T-cell (primary cell): Measurements from ENCODE around the gene PROK2. TPM values are rescaled to one million over a fixed set of nuclear protein-coding genes. Genes with fewer than 3 reads are reported as not detected.

Source experiments
- ATAC-seq, 4 experiments: fragments of 200-7000 bp in 3 of 4; fragments of 150-1000 bp in 1 of 4; cut with Tn5 transposase; replicated peaks in 1 of 4; 1 replicate in 3 of 4; 2 replicates in 1 of 4; pipeline ENCODE4 v1.10.0; 2021; ENCODE audit warnings: moderate library complexity in 3 of 4, mild to moderate bottlenecking in 2 of 4, moderate number of reproducible peaks in 1 of 4
- CTCF ChIA-PET, 2 donors: fragments of 300-600 bp; sonication (Branson Sonifier 250); formaldehyde crosslinking; loops; one replicate each; lab custom pipeline; 2022; ENCODE audit warnings: antibody characterized with exemption in 2 of 2; lab: Charles Lee
- POLR2A ChIA-PET, 2 donors: fragments of 300-600 bp; sonication (Branson Sonifier 250); formaldehyde crosslinking; loops; one replicate each; lab custom pipeline; 2022; ENCODE audit warnings: antibody characterized with exemption in 2 of 2; lab: Charles Lee
- DNase-seq, 35 experiments: peaks; one replicate each; pipeline versions ENCODE4 v3.0.0 to v3.0.0-alpha.2; 2013 to 2023
- H3K27ac ChIP-seq: one replicate; pipeline ENCODE4 v1.5.1; 2013; ENCODE audit warnings: low read length
- H3K27me3 ChIP-seq, 2 experiments: replicated peaks in 1 of 2; 1 replicate in 1 of 2; 2 replicates in 1 of 2; pipeline versions ENCODE4 v1.6.1 to v1.7.0; 2013; ENCODE audit warnings: low read length in 1 of 2, mixed read lengths in 1 of 2; ENCODE audit not compliant: control insufficient read depth in 2 of 2, insufficient read depth in 2 of 2; ENCODE audit errors: extremely low read depth in 1 of 2
- H3K36me3 ChIP-seq, 2 donors: 1 replicate in 1 of 2; 2 replicates in 1 of 2; pipeline versions ENCODE4 v1.6.1 to v1.7.0; 2013; ENCODE audit warnings: low read length in 1 of 2; ENCODE audit not compliant: control insufficient read depth in 2 of 2, insufficient read depth in 1 of 2; ENCODE audit errors: extremely low read depth in 1 of 2
- H3K4me1 ChIP-seq, 2 experiments: 1 replicate in 1 of 2; 2 replicates in 1 of 2; pipeline versions ENCODE4 v1.6.1 to v1.7.0; 2013; ENCODE audit warnings: low read length in 2 of 2, mixed read lengths in 1 of 2; ENCODE audit not compliant: insufficient read depth in 2 of 2, control insufficient read depth in 1 of 2; ENCODE audit errors: extremely low read depth in 1 of 2
- H3K4me3 ChIP-seq, 2 donors: 1 replicate in 1 of 2; 2 replicates in 1 of 2; pipeline versions ENCODE4 v1.5.1 to v1.7.0; 2013; ENCODE audit warnings: mild to moderate bottlenecking in 2 of 2, low read length in 1 of 2, moderate library complexity in 1 of 2; ENCODE audit not compliant: control insufficient read depth in 1 of 2; ENCODE audit errors: extremely low read depth in 1 of 2
- H3K9me3 ChIP-seq: 2 replicates; pipeline ENCODE4 v1.7.0; 2013
- H3K27ac Mint-ChIP-seq, 2 donors: one replicate each; pipeline ENCODE4 v1.8.0; 2020 to 2021; ENCODE audit warnings: mild to moderate bottlenecking in 2 of 2, mixed read lengths in 2 of 2
- H3K27me3 Mint-ChIP-seq, 2 donors: one replicate each; pipeline ENCODE4 v1.8.0; 2021 to 2022; ENCODE audit warnings: mixed read lengths in 2 of 2
- H3K36me3 Mint-ChIP-seq: one replicate; pipeline ENCODE4 v1.8.0; 2021; ENCODE audit warnings: mixed read lengths
- H3K4me1 Mint-ChIP-seq, 3 donors: one replicate each; pipeline ENCODE4 v1.8.0; 2020 to 2022; ENCODE audit warnings: mixed read lengths in 3 of 3, mild to moderate bottlenecking in 1 of 3
- H3K4me3 Mint-ChIP-seq, 3 donors: one replicate each; pipeline ENCODE4 v1.8.0; 2020 to 2022; ENCODE audit warnings: mild to moderate bottlenecking in 3 of 3, mixed read lengths in 3 of 3, moderate library complexity in 3 of 3
- H3K9me3 Mint-ChIP-seq, 3 donors: one replicate each; pipeline ENCODE4 v1.8.0; 2020 to 2022; ENCODE audit warnings: mixed read lengths in 3 of 3
- WGBS: methylation state at CpG from one replicate; pipeline ENCODE4 v1.1.5; 2013; ENCODE audit warnings: missing lambda C conversion rate; ENCODE audit not compliant: insufficient coverage; 5-methylcytosine and 5-hydroxymethylcytosine counted together
- total RNA-seq, 35 experiments: library from RNA in 6 of 35; stranded (reverse) in 6 of 35; fragments of 120-200 nt in 1 of 35; gene quantifications; one replicate each; pipeline versions ENCODE4 v1.2.1 to v1.2.4 and lab custom pipeline; 2013 to 2026

The PROK2 gene
- total RNA-seq, 5 donors from 2014 or later (not counting 1 experiment from before 2014, with no cell fraction given) = 0.42 to 1.9 (median 0.63) TPM

DNA sequence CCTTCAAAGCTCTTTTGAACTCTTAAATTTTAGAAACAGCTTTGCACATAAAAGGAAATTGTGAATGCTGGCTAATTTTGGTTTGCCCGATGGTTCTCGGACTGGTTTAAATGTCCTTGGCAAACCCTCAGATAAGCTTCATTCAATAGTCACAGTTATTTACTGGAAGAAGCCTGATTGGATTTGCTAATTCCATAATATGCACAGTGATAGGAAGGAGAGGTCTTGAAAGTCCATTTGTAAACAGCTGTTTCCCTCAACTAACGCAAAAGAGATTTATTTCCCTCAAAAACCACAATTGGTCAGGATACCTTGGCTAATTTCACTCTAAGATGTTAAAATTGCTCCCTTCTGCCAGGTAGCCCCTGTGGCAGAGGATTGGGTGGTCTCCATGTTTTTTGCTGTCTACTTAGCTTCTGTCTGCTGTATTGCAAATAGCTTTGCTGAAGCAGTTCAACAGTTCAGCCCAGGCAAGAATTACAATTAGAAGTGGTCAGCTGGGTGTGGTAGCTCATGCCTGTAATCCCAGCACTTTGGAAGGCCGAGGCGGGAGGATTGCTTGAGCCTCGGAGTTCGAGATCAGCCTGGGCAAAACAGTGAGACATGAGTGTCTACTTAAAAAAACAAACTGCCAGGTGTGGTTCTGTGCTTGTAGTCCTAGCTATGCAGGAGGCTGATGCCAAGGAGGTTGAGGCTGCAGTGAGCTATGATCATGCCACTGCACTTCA lies 30.6 kb upstream of the PROK2 start:
- H3K4me1 Mint-ChIP-seq = no peaks in the 10 kb centered on the region
- Histone ChIP-seq H3K9me3 (no peaks in the 10 kb centered on the region), H3K27ac (no peak overlapping the region), H3K36me3 (no peaks in the 10 kb centered on the region), H3K27me3 (peaks cover 0 to 2% of the 10 kb centered on the region in 2 experiments), H3K4me3 (no peak overlapping the region), H3K4me1 (no peaks in the 10 kb centered on the region)
- H3K27ac Mint-ChIP-seq = no peak overlapping the region
- no peak for ATAC-seq
- no peak overlapping the region for H3K4me3 Mint-ChIP-seq
- DNase-seq = no peak
- CTCF ChIA-PET = no interaction called here
- H3K27me3 Mint-ChIP-seq = peaks cover 0 to 1% of the 10 kb centered on the region in 2 donors
- no peaks in the 10 kb centered on the region for H3K9me3 Mint-ChIP-seq
- 100% methylated on average over 3 of the region's 7 CpGs for WGBS
- no peaks in the 10 kb centered on the region for H3K36me3 Mint-ChIP-seq
- POLR2A ChIA-PET = no interaction called here

DNA sequence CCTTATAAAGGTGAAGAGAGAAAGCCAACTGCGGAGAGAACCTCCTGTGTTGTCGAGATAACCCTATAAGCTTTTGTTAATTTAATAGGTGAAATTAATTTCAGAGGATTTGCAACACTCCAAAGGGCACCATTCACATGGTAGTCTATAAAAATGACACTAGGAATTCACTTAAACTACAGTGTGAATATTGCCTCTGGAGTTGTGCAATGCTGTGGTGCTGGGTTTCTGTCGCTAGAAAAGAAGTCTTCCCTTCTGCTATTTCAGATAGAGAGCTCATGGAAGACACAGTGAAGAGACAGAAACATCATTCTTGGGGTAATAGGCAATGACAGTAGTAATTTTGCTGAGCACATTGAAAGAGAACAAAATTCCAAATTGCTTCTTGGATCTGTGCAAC lies 28.8 kb upstream of the PROK2 start:
- Histone ChIP-seq H3K27ac (no peak overlapping the region), H3K27me3 (no peaks in the 10 kb centered on the region), H3K9me3 (no peaks in the 10 kb centered on the region), H3K36me3 (no peaks in the 10 kb centered on the region), H3K4me1 (no peaks in the 10 kb centered on the region), H3K4me3 (no peak overlapping the region)
- no peak overlapping the region for H3K4me3 Mint-ChIP-seq
- H3K36me3 Mint-ChIP-seq = no peaks in the 10 kb centered on the region
- no CpG with 5 or more reads among the region's 3 CpGs for WGBS
- ATAC-seq (no peak), DNase-seq (no peak)
- H3K4me1 Mint-ChIP-seq = no peaks in the 10 kb centered on the region
- ChIA-PET POLR2A (no interaction called here), CTCF (interaction anchor here in 1 of 2 donors (0.6 kb wide), 1 partner anchor 388 kb away, joined by 6 read pairs; no protein-coding TSS in a partner anchor)
- H3K9me3 Mint-ChIP-seq = no peaks in the 10 kb centered on the region
- H3K27ac Mint-ChIP-seq = no peak overlapping the region
- peaks cover 0 to 1% of the 10 kb centered on the region in 2 donors for H3K27me3 Mint-ChIP-seq

DNA sequence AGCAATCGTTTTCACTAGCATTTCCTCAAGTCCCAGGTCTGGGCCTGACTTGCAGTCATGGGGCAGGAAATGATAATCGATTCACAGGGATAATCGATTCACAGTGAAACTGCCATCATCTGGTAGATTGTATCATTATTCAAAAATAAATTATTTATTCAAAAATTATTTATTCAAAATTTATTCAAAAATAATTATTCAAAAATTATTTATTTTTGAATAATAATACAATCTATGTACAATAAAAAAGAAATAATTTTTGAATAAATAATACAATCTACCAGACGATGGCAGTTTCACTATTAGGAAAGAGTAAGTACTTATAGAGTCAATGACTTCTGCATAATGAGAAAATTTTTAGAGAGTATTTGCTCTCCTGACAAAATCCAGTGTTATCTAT lies 28.1 kb upstream of the PROK2 start:
- no peaks in the 10 kb centered on the region for H3K9me3 Mint-ChIP-seq
- CTCF ChIA-PET = interaction anchor here in 1 of 2 donors (0.6 kb wide), 1 partner anchor 387 kb away, joined by 6 read pairs; no protein-coding TSS in a partner anchor
- H3K4me3 Mint-ChIP-seq = no peak overlapping the region
- H3K27me3 Mint-ChIP-seq = peaks cover 0 to 1% of the 10 kb centered on the region in 2 donors
- WGBS = 100% methylated on average over 1 of the region's 4 CpGs
- Histone ChIP-seq H3K4me3 (no peak overlapping the region), H3K27ac (no peak overlapping the region), H3K27me3 (no peaks in the 10 kb centered on the region), H3K4me1 (no peaks in the 10 kb centered on the region), H3K36me3 (no peaks in the 10 kb centered on the region), H3K9me3 (no peaks in the 10 kb centered on the region)
- H3K36me3 Mint-ChIP-seq = no peaks in the 10 kb centered on the region
- H3K27ac Mint-ChIP-seq = no peak overlapping the region
- ATAC-seq = no peak
- DNase-seq = no peak
- POLR2A ChIA-PET = no interaction called here
- H3K4me1 Mint-ChIP-seq = no peaks in the 10 kb centered on the region

DNA sequence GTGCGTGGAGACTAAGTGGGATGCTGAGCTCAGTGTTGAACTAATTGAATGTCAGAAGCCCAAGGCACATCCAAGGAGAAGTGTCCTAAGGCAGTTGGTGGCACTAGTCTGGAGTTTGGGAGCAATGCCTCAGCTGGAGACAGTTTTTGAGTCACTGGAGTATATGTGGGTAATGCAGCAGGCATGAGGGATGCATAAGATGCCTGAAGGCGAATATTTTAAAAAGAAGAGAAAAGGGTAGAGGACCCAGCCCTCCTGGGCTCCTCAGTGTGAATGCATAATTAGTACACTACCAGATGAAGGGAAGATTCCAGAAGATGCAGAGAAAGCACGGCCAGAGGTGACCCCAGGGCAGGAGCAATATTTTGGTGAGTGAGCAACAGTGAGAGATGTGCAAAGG lies 25.1 kb upstream of the PROK2 start:
- no peak for DNase-seq
- Mint-ChIP-seq H3K36me3 (no peaks in the 10 kb centered on the region), H3K9me3 (no peaks in the 10 kb centered on the region), H3K4me1 (no peaks in the 10 kb centered on the region), H3K27ac (no peak overlapping the region), H3K4me3 (no peak overlapping the region), H3K27me3 (no peaks in the 10 kb centered on the region)
- CTCF ChIA-PET = no interaction called here
- Histone ChIP-seq H3K4me1 (no peaks in the 10 kb centered on the region), H3K27me3 (no peaks in the 10 kb centered on the region), H3K27ac (no peak overlapping the region), H3K36me3 (no peaks in the 10 kb centered on the region), H3K4me3 (no peak overlapping the region), H3K9me3 (no peaks in the 10 kb centered on the region)
- POLR2A ChIA-PET = no interaction called here
- no peak for ATAC-seq
- WGBS = 92% methylated on average over 3 of the region's 3 CpGs

DNA sequence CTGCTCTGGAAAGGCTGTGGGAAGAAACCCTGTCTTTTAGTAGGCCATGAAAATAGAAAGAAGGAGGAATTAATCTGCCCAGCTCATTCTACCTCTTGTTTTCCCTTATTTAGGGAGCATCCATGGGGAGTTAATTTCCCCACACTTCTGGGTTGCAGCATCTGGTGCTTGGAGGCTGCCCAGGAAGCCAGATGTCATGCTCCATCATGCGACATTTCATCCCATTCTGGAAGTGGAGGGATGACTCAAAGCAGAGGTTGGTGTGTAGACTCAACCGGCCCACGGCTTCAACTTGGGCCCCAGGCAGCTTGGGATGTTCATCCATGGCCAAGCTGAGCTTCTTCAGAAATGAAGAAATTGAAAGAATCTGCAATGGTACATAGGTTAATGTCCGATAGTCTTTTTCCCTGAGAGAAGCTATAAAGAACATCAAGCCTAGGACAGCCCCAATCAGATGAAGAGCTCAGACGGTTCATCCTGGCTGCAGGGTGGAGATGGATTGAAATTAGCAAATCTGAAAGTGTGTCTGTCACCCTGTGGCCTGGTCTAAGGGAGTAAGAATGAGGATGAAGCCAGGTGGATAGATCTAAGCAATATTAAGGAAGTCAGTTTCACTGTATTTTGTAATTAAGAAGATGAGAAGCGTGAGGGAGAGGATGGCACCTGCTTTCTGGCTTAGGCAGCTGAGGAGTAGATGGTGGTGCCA lies 24.5 kb upstream of the PROK2 start:
- CTCF ChIA-PET = no interaction called here
- no peaks in the 10 kb centered on the region for H3K36me3 Mint-ChIP-seq
- H3K9me3 Mint-ChIP-seq = no peaks in the 10 kb centered on the region
- H3K36me3 ChIP-seq = no peaks in the 10 kb centered on the region
- H3K4me3 ChIP-seq = no peak overlapping the region
- whole genome bisulfite sequencing = 93% methylated on average over 6 of the region's 6 CpGs
- no peaks in the 10 kb centered on the region for H3K4me1 Mint-ChIP-seq
- no peaks in the 10 kb centered on the region for H3K4me1 ChIP-seq
- POLR2A ChIA-PET = no interaction called here
- no peaks in the 10 kb centered on the region for H3K27me3 Mint-ChIP-seq
- no peak for ATAC-seq
- no peak for DNase-seq
- H3K4me3 Mint-ChIP-seq = no peak overlapping the region
- no peak overlapping the region for H3K27ac Mint-ChIP-seq
- no peaks in the 10 kb centered on the region for H3K9me3 ChIP-seq
- no peak overlapping the region for H3K27ac ChIP-seq
- H3K27me3 ChIP-seq = peaks cover 0 to 6% of the 10 kb centered on the region in 2 experiments

GRCh38 chr3:71806736-71807135 lies 21.8 kb upstream of the PROK2 start:
- ATAC-seq = no peak
- CTCF ChIA-PET = no interaction called here
- H3K27me3 Mint-ChIP-seq = peaks cover 9 to 13% of the 10 kb centered on the region in 2 donors

More at GRCh38 chr3:71806736-71807135, 21.8 kb upstream of the PROK2 start:
- POLR2A ChIA-PET = no interaction called here
- Histone ChIP-seq H3K4me1 (no peaks in the 10 kb centered on the region), H3K9me3 (no peaks in the 10 kb centered on the region), H3K36me3 (no peaks in the 10 kb centered on the region), H3K27me3 (peaks cover 0 to 10% of the 10 kb centered on the region in 2 experiments), H3K4me3 (no peak overlapping the region), H3K27ac (no peak overlapping the region)
- no peak for DNase-seq
- Mint-ChIP-seq H3K9me3 (no peaks in the 10 kb centered on the region), H3K27ac (no peak overlapping the region), H3K36me3 (no peaks in the 10 kb centered on the region), H3K4me3 (no peak overlapping the region), H3K4me1 (no peaks in the 10 kb centered on the region)
- no CpG with 5 or more reads among the region's 3 CpGs for WGBS
